ENCODE data around the gene PKIG. TPM values are rescaled to one million over a fixed set of nuclear protein-coding genes. Genes with fewer than 3 reads are reported as not detected.
A peak's percentile ranks its signal among the peaks of the same experiment; 100 is the strongest.

PKIG gene
- total RNA-seq, 1 experiment from 2014 or later, result 27.0 TPM

- Histone ChIP-seq H2AFZ (ENCODE audit: low read length) (no peak overlapping the region), H2BK5ac (ENCODE audit: insufficient read length, low read length) (no peak overlapping the region), H3K4ac (ENCODE audit: low read depth, low read length) (no peak overlapping the region), H3K23ac (ENCODE audit: insufficient read length, low read depth, low read length) (no peak overlapping the region), H3K14ac (ENCODE audit: insufficient read depth, low read length) (no peak overlapping the region; the same call in 1 of the 2 replicates), H3T11ph (ENCODE audit: low read length) (no peak overlapping the region), H4K20me1 (ENCODE audit: control insufficient read depth, insufficient read depth, insufficient read length) (no peaks in the 10 kb centered on the region), H4K8ac (replicated peaks; ENCODE audit: insufficient read length, low read depth, low read length) (no peak overlapping the region), H3K79me2 (ENCODE audit: insufficient read depth, low read length) (no peaks in the 10 kb centered on the region), H2BK15ac (ENCODE audit: low read depth, low read length) (no peak overlapping the region), H3K9me3 (ENCODE audit: control insufficient read depth, low read depth, low read length) (no peaks in the 10 kb centered on the region), H2BK20ac (ENCODE audit: low read depth, low read length, poor library complexity, severe bottlenecking) (no peak overlapping the region), H4K5ac (ENCODE audit: insufficient read length, low read depth, low read length) (no peak overlapping the region), H3K56ac (ENCODE audit: insufficient read length, low read depth, low read length) (no peak overlapping the region), H2BK12ac (ENCODE audit: insufficient read length, low read depth, low read length) (no peak overlapping the region), H3K79me1 (ENCODE audit: insufficient read depth, low read depth, low read length, poor library complexity, severe bottlenecking) (no peaks in the 10 kb centered on the region), H3K27me3 (ENCODE audit: insufficient read depth, low read length) (no peaks in the 10 kb centered on the region), H3K23me2 (ENCODE audit: insufficient read length, low read depth, low read length, poor library complexity, severe bottlenecking) (no peaks in the 10 kb centered on the region), H3K4me1 (ENCODE audit: insufficient read depth, low read length) (peaks cover 17% of the 10 kb centered on the region; the same call in 1 of the 2 replicates), H4K91ac (ENCODE audit: insufficient read length, low read depth, low read length) (no peak overlapping the region), H3K4me2 (ENCODE audit: insufficient read depth, insufficient read length, low read length) (no peak overlapping the region), H3K18ac (ENCODE audit: insufficient read length, low read depth, low read length) (no peak overlapping the region), H2AK5ac (ENCODE audit: insufficient read length, low read length) (no peak overlapping the region), H3K27ac (ENCODE audit: insufficient read length, low read depth, low read length) (no peak overlapping the region), H2BK120ac (ENCODE audit: low read depth, low read length, poor library complexity, severe bottlenecking) (no peak overlapping the region), H3K9ac (ENCODE audit: extremely low read depth, insufficient read length, low read length) (no peak overlapping the region)
- no peak for TF ChIP-seq CTCF (conservative IDR thresholded peaks at IDR 0.05)
- Mint-ChIP-seq H3K4me3 (no peak overlapping the region), H3K27me3 (ENCODE audit: low read depth) (no peaks in the 10 kb centered on the region), H3K4me1 (peaks cover 53 to 64% of the 10 kb centered on the region in 2 experiments), H3K9me3 (peaks cover 0 to 4% of the 10 kb centered on the region in 2 experiments; a peak in 1 of 5 replicates), H3K27ac (peak overlapping the region; percentile 38 to 89 (median 86); a peak in 5 of 7 replicates), H3K36me3 (ENCODE audit: insufficient read depth in 1 of 3, low read depth in 3 of 3) (peaks cover 0 to 12% (median 9%) of the 10 kb centered on the region in 3 experiments; a peak in 5 of 7 replicates)
- DNase-seq, result peak; percentile 84
- no CpG with 5 or more reads among the region's 16 CpGs for WGBS (ENCODE audit: extremely low coverage, insufficient read length, low lambda C conversion rate)
These were observed 61.3 kb downstream of the PKIG start for GRCh38 chr20:44643596-44644229.
